Measurements from ENCODE around the gene PPP2R5E. TPM values are rescaled to one million over a fixed set of nuclear protein-coding genes. Genes with fewer than 3 reads are reported as not detected.

PPP2R5E gene
- total and polyA plus RNA-seq, 2 donors (not counting 3 experiments of a cell fraction or from before 2014, with no cell fraction given) = 4.9 to 52.5 TPM

- FAIRE-seq = no peak
- Histone ChIP-seq H3K4me3 (replicated peaks in 1 of 3; ENCODE audit: insufficient read depth in 1 of 3, low read depth in 1 of 3, low read length in 3 of 3) (no peak overlapping the region), H3K9ac (replicated peaks; ENCODE audit: extremely low read depth, insufficient read depth, low read length) (no peak overlapping the region), H3K4me1 (ENCODE audit: control insufficient read depth, extremely low read depth, insufficient read depth, low read length) (no peaks in the 10 kb centered on the region), H4K20me1 (replicated peaks; ENCODE audit: control insufficient read depth, extremely low read depth, insufficient read depth, low read length) (no peaks in the 10 kb centered on the region), H3K79me2 (ENCODE audit: control insufficient read depth, insufficient read depth, low read length) (no peaks in the 10 kb centered on the region), H3K27me3 (ENCODE audit: control insufficient read depth in 2 of 2, insufficient read depth in 2 of 2, low read length in 2 of 2) (no peaks in the 10 kb centered on the region), H3K36me3 (ENCODE audit: control insufficient read depth in 2 of 2, extremely low read depth in 1 of 2, insufficient read depth in 2 of 2, low read length in 2 of 2) (no peaks in the 10 kb centered on the region), H3K4me2 (ENCODE audit: insufficient read depth, low read length) (no peak overlapping the region), H3K9me1 (replicated peaks; ENCODE audit: control insufficient read depth, extremely low read depth, insufficient read depth, low read length) (no peaks in the 10 kb centered on the region), H3K27ac (ENCODE audit: insufficient read depth, low read depth, low read length) (no peak overlapping the region), H3K9me3 (replicated peaks; ENCODE audit: control insufficient read depth, insufficient read depth, low read length) (no peaks in the 10 kb centered on the region), H2AFZ (ENCODE audit: low read depth, low read length) (no peak overlapping the region)
- BruUV-seq (replicated peaks) = no TSS peak
- POLR2A ChIA-PET = no interaction called here
- DNase-seq (ENCODE audit: low read depth, low spot score) = no peak
- dilution Hi-C loops (cut with MboI; ENCODE audit: extremely low pct_ligation_motif_present, low sequenced_read_pairs) = no loop called here
- CTCF ChIA-PET = interaction anchor here (1.0 to 1.2 kb wide), 2 partner anchors 8 to 78 kb away, joined by 3 read pairs; no protein-coding TSS in a partner anchor
- no peak for TF ChIP-seq MAX (IDR thresholded peaks at IDR 0.05; ENCODE audit: insufficient read depth, insufficient read length)
- TF ChIP-seq CTCF (IDR thresholded peaks at IDR 0.05; ENCODE audit: extremely low read depth in 1 of 2, insufficient read depth in 1 of 2, low read depth in 1 of 2, low read length in 2 of 2) = no peak
- TF ChIP-seq GATA2 (IDR thresholded peaks at IDR 0.05; ENCODE audit: insufficient read depth, insufficient read length, low read depth, low read length) = no peak
- no peak for TF ChIP-seq FOS (IDR thresholded peaks at IDR 0.05; ENCODE audit: borderline replicate concordance, insufficient read depth, low read length)
- TF ChIP-seq MYC (IDR thresholded peaks at IDR 0.05; ENCODE audit: low read depth, low read length) = no peak
- TF ChIP-seq POLR2AphosphoS5 (IDR thresholded peaks at IDR 0.05; ENCODE audit: insufficient read depth, low read depth, low read length) = no peak
- intact Hi-C loops (cut with micrococcal nuclease) = no loop called here
These were observed 12.4 kb upstream of the PPP2R5E start for GRCh38 chr14:63555572-63555971.

Data from endothelial cell of umbilical vein (primary cell).